Activated T-helper 1 cell treated with anti-CD3 and anti-CD28 coated beads, Interleukin-12 subunit alpha, Interleukin-12 subunit beta, Interleukin-2, Interleukin-4 antibody, amounts not matched to agents 30 ng/mL and 10 ng/mL and 1 ng/mL, durations not matched to agents 14 hours and 24 hours and 36 hours (primary cell): ENCODE data around the gene CLNK. TPM values are rescaled to one million over a fixed set of nuclear protein-coding genes. Genes with fewer than 3 reads are reported as not detected.

ENCODE experiments used
- DNase-seq: peaks from one replicate; pipeline ENCODE4 v3.0.0; 2021; ENCODE audit warnings: low spot score
- H3K27ac Mint-ChIP-seq: one replicate; pipeline ENCODE4 v1.8.0; 2021; ENCODE audit warnings: mild to moderate bottlenecking, mixed read lengths
- H3K27me3 Mint-ChIP-seq: one replicate; pipeline ENCODE4 v1.8.0; 2022; ENCODE audit warnings: mild to moderate bottlenecking, moderate library complexity, mixed read lengths; ENCODE audit not compliant: insufficient read depth
- H3K36me3 Mint-ChIP-seq: one replicate; pipeline ENCODE4 v1.8.0; 2021; ENCODE audit warnings: low read depth, mixed read lengths
- H3K4me1 Mint-ChIP-seq: one replicate; pipeline ENCODE4 v1.8.0; 2021; ENCODE audit warnings: low read depth, mixed read lengths
- H3K4me3 Mint-ChIP-seq: one replicate; pipeline ENCODE4 v1.8.0; 2021; ENCODE audit warnings: mild to moderate bottlenecking, moderate library complexity, mixed read lengths
- H3K9me3 Mint-ChIP-seq: one replicate; pipeline ENCODE4 v1.8.0; 2021; ENCODE audit warnings: mixed read lengths
- intact Hi-C: fragments of 100-400 bp; cut with micrococcal nuclease; formaldehyde crosslinking; loops from one replicate; pipeline ENCODE4 v1.15.1; 2024
- total RNA-seq: library from RNA; stranded (reverse); gene quantifications from 2 replicates; pipeline ENCODE4 v1.2.3, GENCODE V29; 2022

Gene CLNK
- total RNA-seq, 1 donor from 2014 or later = 0.57 TPM

- intact Hi-C loops = loop anchor here (1.0 to 2.0 kb wide), 6 partner anchors 78 to 1010 kb away; no protein-coding TSS in a partner anchor
- peaks cover 15% of the 10 kb centered on the region for H3K36me3 Mint-ChIP-seq
- no peak for DNase-seq
- peaks cover 16% of the 10 kb centered on the region for H3K9me3 Mint-ChIP-seq
- H3K4me3 Mint-ChIP-seq = peak overlapping the region; percentile 71
- peaks cover 33% of the 10 kb centered on the region for H3K27me3 Mint-ChIP-seq
- peak overlapping the region; percentile 35 for H3K27ac Mint-ChIP-seq
- H3K4me1 Mint-ChIP-seq = peaks cover 40% of the 10 kb centered on the region
Measured at GRCh38 chr4:10460313-10461047, 224.1 kb downstream of the CLNK start.

- Mint-ChIP-seq H3K9me3 (peaks cover 16% of the 10 kb centered on the region), H3K27ac (no peak overlapping the region), H3K36me3 (peaks cover 27% of the 10 kb centered on the region), H3K27me3 (peaks cover 29% of the 10 kb centered on the region), H3K4me1 (peaks cover 48% of the 10 kb centered on the region), H3K4me3 (no peak overlapping the region)
- no peak for DNase-seq
- intact Hi-C loops = loop anchor here (5.0 to 10.0 kb wide), 3 partner anchors 198 to 495 kb away; no protein-coding TSS in a partner anchor
Measured at GRCh38 chr4:10459305-10459704, 225.3 kb downstream of the CLNK start.

- peaks cover 52% of the 10 kb centered on the region for H3K4me1 Mint-ChIP-seq
- intact Hi-C loops = loop anchor here (5.0 to 10.0 kb wide), 3 partner anchors 199 to 497 kb away; no protein-coding TSS in a partner anchor
- DNase-seq = no peak
- peaks cover 35% of the 10 kb centered on the region for H3K36me3 Mint-ChIP-seq
- H3K27ac Mint-ChIP-seq = peak overlapping the region; percentile 23
- H3K27me3 Mint-ChIP-seq = peaks cover 24% of the 10 kb centered on the region
- peaks cover 16% of the 10 kb centered on the region for H3K9me3 Mint-ChIP-seq
- no peak overlapping the region for H3K4me3 Mint-ChIP-seq
Measured at GRCh38 chr4:10458177-10458576, 226.4 kb downstream of the CLNK start.

- peak; percentile 79 for DNase-seq
- peaks cover 9% of the 10 kb centered on the region for H3K9me3 Mint-ChIP-seq
- H3K27me3 Mint-ChIP-seq = peaks cover 17% of the 10 kb centered on the region
- H3K4me1 Mint-ChIP-seq = peaks cover 60% of the 10 kb centered on the region
- peak within 1 kb of the TSS; percentile 94 for H3K27ac Mint-ChIP-seq
- peaks cover 42% of the 10 kb centered on the region for H3K36me3 Mint-ChIP-seq
- intact Hi-C loops = loop anchor here (1.0 to 10.0 kb wide), 5 partner anchors 200 to 497 kb away; no protein-coding TSS in a partner anchor
- H3K4me3 Mint-ChIP-seq = peak within 1 kb of the TSS; percentile 94
Measured at GRCh38 chr4:10457255-10457801, 227.2 kb downstream of the CLNK start, which contains the start of gene ZNF518B. Gene ZNF518B, minus strand, starts transcription at chr4:10457426. Its CDS starts 11,098 bp downstream, at chr4:10446328.

- intact Hi-C loops = loop anchor here (1.0 to 10.0 kb wide), 6 partner anchors 201 to 498 kb away; no protein-coding TSS in a partner anchor
Measured at GRCh38 chr4:10456595-10457254, 227.8 kb downstream of the CLNK start.

GRCh38 chr4:10456260-10456594, 228.3 kb downstream of the CLNK start:
- H3K4me1 Mint-ChIP-seq = peaks cover 56% of the 10 kb centered on the region
- H3K4me3 Mint-ChIP-seq = peak overlapping the region; percentile 94
- intact Hi-C loops = loop anchor here (1.0 to 10.0 kb wide), 5 partner anchors 201 to 499 kb away; no protein-coding TSS in a partner anchor
- H3K36me3 Mint-ChIP-seq = peaks cover 47% of the 10 kb centered on the region
- H3K9me3 Mint-ChIP-seq = peaks cover 7% of the 10 kb centered on the region
- peaks cover 10% of the 10 kb centered on the region for H3K27me3 Mint-ChIP-seq
- H3K27ac Mint-ChIP-seq = peak overlapping the region; percentile 94
- DNase-seq = no peak

More at GRCh38 chr4:10456595-10457254, 227.8 kb downstream of the CLNK start:
- Mint-ChIP-seq H3K36me3 (peaks cover 46% of the 10 kb centered on the region), H3K27me3 (peaks cover 12% of the 10 kb centered on the region), H3K4me1 (peaks cover 60% of the 10 kb centered on the region), H3K9me3 (peaks cover 7% of the 10 kb centered on the region), H3K4me3 (peak overlapping the region; percentile 94), H3K27ac (peak overlapping the region; percentile 94)
- peak; percentile 58 for DNase-seq

GRCh38 chr4:10455133-10455532, 229.4 kb downstream of the CLNK start:
- no peak overlapping the region for H3K4me3 Mint-ChIP-seq

GRCh38 chr4:10454726-10455125, 229.8 kb downstream of the CLNK start:
- Mint-ChIP-seq H3K27ac (no peak overlapping the region), H3K9me3 (peaks cover under 1% of the 10 kb centered on the region), H3K4me1 (peaks cover 46% of the 10 kb centered on the region), H3K27me3 (peaks cover 10% of the 10 kb centered on the region), H3K36me3 (peaks cover 58% of the 10 kb centered on the region), H3K4me3 (no peak overlapping the region)
- no peak for DNase-seq
- intact Hi-C loops = loop anchor here (5.0 to 10.0 kb wide), 3 partner anchors 203 to 500 kb away; no protein-coding TSS in a partner anchor

More at GRCh38 chr4:10455133-10455532, 229.4 kb downstream of the CLNK start:
- no peak for DNase-seq
- H3K27ac Mint-ChIP-seq = no peak overlapping the region
- H3K9me3 Mint-ChIP-seq = peaks cover under 1% of the 10 kb centered on the region
- H3K36me3 Mint-ChIP-seq = peaks cover 54% of the 10 kb centered on the region
- intact Hi-C loops = loop anchor here (5.0 to 10.0 kb wide), 3 partner anchors 202 to 500 kb away; no protein-coding TSS in a partner anchor
- H3K27me3 Mint-ChIP-seq = peaks cover 10% of the 10 kb centered on the region
- peaks cover 47% of the 10 kb centered on the region for H3K4me1 Mint-ChIP-seq

- Mint-ChIP-seq H3K4me3 (peak overlapping the region; percentile 24), H3K4me1 (peaks cover 45% of the 10 kb centered on the region), H3K27me3 (peaks cover 6% of the 10 kb centered on the region), H3K9me3 (peaks cover 5% of the 10 kb centered on the region), H3K27ac (no peak overlapping the region), H3K36me3 (peaks cover 64% of the 10 kb centered on the region)
- DNase-seq = no peak
- intact Hi-C loops = loop anchor here (10.0 kb wide), 1 partner anchor 501 kb away; no protein-coding TSS in a partner anchor
Measured at GRCh38 chr4:10454121-10454520, 230.4 kb downstream of the CLNK start.

- intact Hi-C loops = no loop called here
- Mint-ChIP-seq H3K36me3 (peaks cover 87% of the 10 kb centered on the region), H3K27me3 (no peaks in the 10 kb centered on the region), H3K4me3 (no peak overlapping the region), H3K9me3 (peaks cover 41% of the 10 kb centered on the region), H3K27ac (no peak overlapping the region), H3K4me1 (peaks cover 14% of the 10 kb centered on the region)
- no peak for DNase-seq
Measured at GRCh38 chr4:10448991-10449390, 235.6 kb downstream of the CLNK start.

- no peak for DNase-seq
- Mint-ChIP-seq H3K27ac (no peak overlapping the region), H3K4me3 (no peak overlapping the region), H3K27me3 (no peaks in the 10 kb centered on the region), H3K9me3 (peaks cover 56% of the 10 kb centered on the region), H3K4me1 (peaks cover 7% of the 10 kb centered on the region), H3K36me3 (peaks cover 63% of the 10 kb centered on the region)
- intact Hi-C loops = no loop called here
Measured at GRCh38 chr4:10442976-10443375, 241.6 kb downstream of the CLNK start.

GRCh38 chr4:10441512-10441911, 243.1 kb downstream of the CLNK start:
- no peak overlapping the region for H3K27ac Mint-ChIP-seq
- H3K9me3 Mint-ChIP-seq = peaks cover 45% of the 10 kb centered on the region
- H3K36me3 Mint-ChIP-seq = peaks cover 59% of the 10 kb centered on the region

More at GRCh38 chr4:10441512-10441911, 243.1 kb downstream of the CLNK start:
- intact Hi-C loops = no loop called here
- Mint-ChIP-seq H3K27me3 (no peaks in the 10 kb centered on the region), H3K4me3 (no peak overlapping the region), H3K4me1 (peaks cover 7% of the 10 kb centered on the region)
- DNase-seq = no peak
